Effector CD4-positive, alpha-beta T cell (primary cell): ENCODE results near the gene IL26.
"Not testable (repeated sequence)": the region's sequence is repeated elsewhere in the genome, so short reads cannot be mapped to it uniquely, and the experiment has no call there.

ENCODE experiments used
- DNase-seq: peaks from one replicate; pipeline ENCODE4 v3.0.0-alpha.2; 2020

IL26 gene

GRCh38 chr12:68239309-68239982, 13.8 kb upstream of the IL26 start:
- no peak for DNase-seq

GRCh38 chr12:68237619-68238018, 12.0 kb upstream of the IL26 start:
- DNase-seq = no peak

GRCh38 chr12:68237078-68237477, 11.5 kb upstream of the IL26 start:
- no peak for DNase-seq

GRCh38 chr12:68236421-68237059, 10.9 kb upstream of the IL26 start:
- no peak for DNase-seq

- DNase-seq = no peak
Observed at GRCh38 chr12:68235576-68235975, 10.0 kb upstream of the IL26 start.

GRCh38 chr12:68234140-68234539, 8.5 kb upstream of the IL26 start:
- no peak for DNase-seq

- DNase-seq = no peak
Observed at GRCh38 chr12:68233498-68233897, 7.9 kb upstream of the IL26 start.

GRCh38 chr12:68231691-68232090, 6.1 kb upstream of the IL26 start:
- DNase-seq = no peak

- DNase-seq = no peak
Observed at GRCh38 chr12:68231229-68231628, 5.6 kb upstream of the IL26 start.

GRCh38 chr12:68229956-68230355, 4.3 kb upstream of the IL26 start:
- no peak for DNase-seq

- DNase-seq = no peak
Observed at GRCh38 chr12:68227356-68227755, 1.7 kb upstream of the IL26 start.

- DNase-seq = no peak
Observed at GRCh38 chr12:68224613-68225285, 861 bp downstream of the IL26 start.

- DNase-seq = peak; percentile 49
Observed at GRCh38 chr12:68223067-68223747, 2.4 kb downstream of the IL26 start.

- DNase-seq = no peak
Observed at GRCh38 chr12:68222326-68222725, 3.3 kb downstream of the IL26 start.

GRCh38 chr12:68221497-68221896, 4.1 kb downstream of the IL26 start:
- DNase-seq = no peak

- no peak for DNase-seq
Observed at GRCh38 chr12:68210875-68211274, 14.7 kb downstream of the IL26 start.

GRCh38 chr12:68209048-68209728, 16.4 kb downstream of the IL26 start:
- DNase-seq = not testable (repeated sequence)

GRCh38 chr12:68207276-68207675, 18.3 kb downstream of the IL26 start:
- no peak for DNase-seq

- DNase-seq = no peak
Observed at GRCh38 chr12:68206446-68206845, 19.2 kb downstream of the IL26 start.

- no peak for DNase-seq
Observed at GRCh38 chr12:68203460-68203875, 22.1 kb downstream of the IL26 start.

GRCh38 chr12:68200854-68201253, 24.8 kb downstream of the IL26 start:
- no peak for DNase-seq

GRCh38 chr12:68199127-68199526, 26.5 kb downstream of the IL26 start:
- no peak for DNase-seq

GRCh38 chr12:68198507-68199086, 27.0 kb downstream of the IL26 start:
- no peak for DNase-seq
